T-cell (primary cell): Measurements from ENCODE around the gene MINDY4B. TPM values are rescaled to one million over a fixed set of nuclear protein-coding genes. Genes with fewer than 3 reads are reported as not detected.

Experiments used
- ATAC-seq, 4 experiments: fragments of 200-7000 bp in 3 of 4; fragments of 150-1000 bp in 1 of 4; cut with Tn5 transposase; replicated peaks in 1 of 4; 1 replicate in 3 of 4; 2 replicates in 1 of 4; pipeline ENCODE4 v1.10.0; 2021; ENCODE audit warnings: moderate library complexity in 3 of 4, mild to moderate bottlenecking in 2 of 4, moderate number of reproducible peaks in 1 of 4
- CTCF ChIA-PET, 2 donors: fragments of 300-600 bp; sonication (Branson Sonifier 250); formaldehyde crosslinking; loops; one replicate each; lab custom pipeline; 2022; ENCODE audit warnings: antibody characterized with exemption in 2 of 2; lab: Charles Lee
- POLR2A ChIA-PET, 2 donors: fragments of 300-600 bp; sonication (Branson Sonifier 250); formaldehyde crosslinking; loops; one replicate each; lab custom pipeline; 2022; ENCODE audit warnings: antibody characterized with exemption in 2 of 2; lab: Charles Lee
- DNase-seq, 35 experiments: peaks; one replicate each; pipeline versions ENCODE4 v3.0.0 to v3.0.0-alpha.2; 2013 to 2023
- H3K27ac ChIP-seq: one replicate; pipeline ENCODE4 v1.5.1; 2013; ENCODE audit warnings: low read length
- H3K27me3 ChIP-seq, 2 experiments: replicated peaks in 1 of 2; 1 replicate in 1 of 2; 2 replicates in 1 of 2; pipeline versions ENCODE4 v1.6.1 to v1.7.0; 2013; ENCODE audit warnings: low read length in 1 of 2, mixed read lengths in 1 of 2; ENCODE audit not compliant: control insufficient read depth in 2 of 2, insufficient read depth in 2 of 2; ENCODE audit errors: extremely low read depth in 1 of 2
- H3K36me3 ChIP-seq, 2 donors: 1 replicate in 1 of 2; 2 replicates in 1 of 2; pipeline versions ENCODE4 v1.6.1 to v1.7.0; 2013; ENCODE audit warnings: low read length in 1 of 2; ENCODE audit not compliant: control insufficient read depth in 2 of 2, insufficient read depth in 1 of 2; ENCODE audit errors: extremely low read depth in 1 of 2
- H3K4me1 ChIP-seq, 2 experiments: 1 replicate in 1 of 2; 2 replicates in 1 of 2; pipeline versions ENCODE4 v1.6.1 to v1.7.0; 2013; ENCODE audit warnings: low read length in 2 of 2, mixed read lengths in 1 of 2; ENCODE audit not compliant: insufficient read depth in 2 of 2, control insufficient read depth in 1 of 2; ENCODE audit errors: extremely low read depth in 1 of 2
- H3K4me3 ChIP-seq, 2 donors: 1 replicate in 1 of 2; 2 replicates in 1 of 2; pipeline versions ENCODE4 v1.5.1 to v1.7.0; 2013; ENCODE audit warnings: mild to moderate bottlenecking in 2 of 2, low read length in 1 of 2, moderate library complexity in 1 of 2; ENCODE audit not compliant: control insufficient read depth in 1 of 2; ENCODE audit errors: extremely low read depth in 1 of 2
- H3K9me3 ChIP-seq: 2 replicates; pipeline ENCODE4 v1.7.0; 2013
- H3K27ac Mint-ChIP-seq, 2 donors: one replicate each; pipeline ENCODE4 v1.8.0; 2020 to 2021; ENCODE audit warnings: mild to moderate bottlenecking in 2 of 2, mixed read lengths in 2 of 2
- H3K27me3 Mint-ChIP-seq, 2 donors: one replicate each; pipeline ENCODE4 v1.8.0; 2021 to 2022; ENCODE audit warnings: mixed read lengths in 2 of 2
- H3K36me3 Mint-ChIP-seq: one replicate; pipeline ENCODE4 v1.8.0; 2021; ENCODE audit warnings: mixed read lengths
- H3K4me1 Mint-ChIP-seq, 3 donors: one replicate each; pipeline ENCODE4 v1.8.0; 2020 to 2022; ENCODE audit warnings: mixed read lengths in 3 of 3, mild to moderate bottlenecking in 1 of 3
- H3K4me3 Mint-ChIP-seq, 3 donors: one replicate each; pipeline ENCODE4 v1.8.0; 2020 to 2022; ENCODE audit warnings: mild to moderate bottlenecking in 3 of 3, mixed read lengths in 3 of 3, moderate library complexity in 3 of 3
- H3K9me3 Mint-ChIP-seq, 3 donors: one replicate each; pipeline ENCODE4 v1.8.0; 2020 to 2022; ENCODE audit warnings: mixed read lengths in 3 of 3
- WGBS: methylation state at CpG from one replicate; pipeline ENCODE4 v1.1.5; 2013; ENCODE audit warnings: missing lambda C conversion rate; ENCODE audit not compliant: insufficient coverage; 5-methylcytosine and 5-hydroxymethylcytosine counted together
- total RNA-seq, 35 experiments: library from RNA in 6 of 35; stranded (reverse) in 6 of 35; fragments of 120-200 nt in 1 of 35; gene quantifications; one replicate each; pipeline versions ENCODE4 v1.2.1 to v1.2.4 and lab custom pipeline; 2013 to 2026

MINDY4B gene
- total RNA-seq, 5 donors from 2014 or later (not counting 1 experiment from before 2014, with no cell fraction given) = not detected

DNA sequence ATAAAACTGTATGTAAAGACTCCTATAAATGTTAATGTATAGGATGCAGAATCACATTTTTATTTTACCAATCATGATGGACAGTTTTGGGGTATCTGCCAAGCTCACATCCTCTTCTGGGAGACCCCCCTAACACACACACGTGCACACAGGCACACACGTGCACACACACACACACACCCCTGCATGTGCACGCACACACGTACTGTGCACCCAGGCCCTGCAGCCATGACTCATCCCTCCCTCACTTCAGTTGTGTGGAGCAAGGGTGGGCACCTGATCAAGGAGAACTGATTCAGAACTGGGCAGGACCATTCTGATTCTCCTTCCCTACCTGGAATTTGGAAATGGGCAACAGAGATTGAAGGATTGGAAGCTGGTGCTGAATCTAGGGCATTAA is 16.0 kb upstream of the MINDY4B start:
- ATAC-seq (no peak), DNase-seq (no peak)
- ChIA-PET POLR2A (interaction anchor here in 1 of 2 donors (0.7 kb wide), 1 partner anchor 218 kb away, joined by 5 read pairs; no protein-coding TSS in a partner anchor), CTCF (no interaction called here)
- H3K27me3 Mint-ChIP-seq = peaks cover 8 to 25% of the 10 kb centered on the region in 2 donors
- no peaks in the 10 kb centered on the region for H3K9me3 Mint-ChIP-seq
- Histone ChIP-seq H3K27ac (no peak overlapping the region), H3K9me3 (no peaks in the 10 kb centered on the region), H3K4me3 (no peak overlapping the region), H3K27me3 (peaks cover 0 to 20% of the 10 kb centered on the region in 2 experiments), H3K4me1 (peaks cover 0 to 5% of the 10 kb centered on the region in 2 experiments), H3K36me3 (no peaks in the 10 kb centered on the region)
- no CpG with 5 or more reads among the region's 4 CpGs for WGBS
- H3K4me3 Mint-ChIP-seq = no peak overlapping the region
- no peaks in the 10 kb centered on the region for H3K36me3 Mint-ChIP-seq
- H3K4me1 Mint-ChIP-seq = peaks cover 7 to 10% (median 7%) of the 10 kb centered on the region in 3 donors
- H3K27ac Mint-ChIP-seq = no peak overlapping the region

DNA sequence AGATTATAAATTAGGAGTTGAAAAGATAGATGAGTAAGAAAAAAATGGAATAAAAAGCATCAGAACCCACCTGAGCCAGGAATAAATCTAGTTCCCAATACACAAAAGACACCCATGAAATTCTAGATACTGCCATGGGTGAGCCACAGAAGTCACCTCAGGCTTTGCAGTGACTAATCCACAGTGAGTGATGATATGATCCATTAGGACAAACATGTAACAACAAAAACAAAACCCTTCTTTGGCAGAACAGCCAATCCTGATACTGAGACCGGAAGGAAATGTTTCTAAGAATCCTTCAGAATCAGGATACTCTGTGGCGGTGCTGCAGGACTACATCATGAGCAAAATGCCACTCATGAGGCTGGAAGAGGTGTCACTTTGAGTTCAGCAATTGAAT is 15.0 kb upstream of the MINDY4B start:
- Histone ChIP-seq H3K9me3 (no peaks in the 10 kb centered on the region), H3K4me1 (no peaks in the 10 kb centered on the region), H3K27ac (no peak overlapping the region), H3K36me3 (no peaks in the 10 kb centered on the region), H3K4me3 (no peak overlapping the region), H3K27me3 (peaks cover 0 to 12% of the 10 kb centered on the region in 2 experiments)
- peaks cover 4 to 19% of the 10 kb centered on the region in 2 donors for H3K27me3 Mint-ChIP-seq
- H3K9me3 Mint-ChIP-seq = no peaks in the 10 kb centered on the region
- WGBS = 79% methylated on average over 2 of the region's 2 CpGs
- peaks cover 0 to 2% (median 0%) of the 10 kb centered on the region in 3 donors for H3K4me1 Mint-ChIP-seq
- CTCF ChIA-PET = no interaction called here
- H3K36me3 Mint-ChIP-seq = no peaks in the 10 kb centered on the region
- H3K4me3 Mint-ChIP-seq = no peak overlapping the region
- no peak for DNase-seq
- ATAC-seq = no peak
- POLR2A ChIA-PET = no interaction called here
- no peak overlapping the region for H3K27ac Mint-ChIP-seq

DNA sequence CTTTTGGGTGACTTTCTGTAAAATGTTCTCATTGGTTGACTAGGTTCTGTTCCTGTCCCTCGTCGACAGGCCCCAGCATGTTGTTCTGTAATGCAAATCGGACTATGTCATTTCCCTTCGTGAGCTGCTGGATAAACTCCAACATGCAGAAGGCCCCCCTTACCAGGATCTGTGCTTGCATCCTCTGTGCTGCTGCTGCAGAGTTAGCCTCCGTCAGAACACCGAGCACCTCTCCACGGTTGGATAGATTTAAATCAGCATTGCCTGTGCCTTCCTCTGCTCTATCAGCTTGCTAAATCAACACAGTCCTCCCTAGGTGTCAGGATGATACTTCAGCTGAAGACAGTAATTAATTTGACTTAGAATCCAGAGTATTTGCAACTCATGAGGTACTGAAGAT is 12.7 kb upstream of the MINDY4B start:
- no peaks in the 10 kb centered on the region for H3K36me3 ChIP-seq
- H3K4me3 ChIP-seq = no peak overlapping the region
- DNase-seq = no peak
- CTCF ChIA-PET = no interaction called here
- Mint-ChIP-seq H3K36me3 (no peaks in the 10 kb centered on the region), H3K27me3 (peaks cover 4 to 17% of the 10 kb centered on the region in 2 donors), H3K4me1 (no peaks in the 10 kb centered on the region), H3K27ac (no peak overlapping the region), H3K4me3 (no peak overlapping the region), H3K9me3 (no peaks in the 10 kb centered on the region)
- peaks cover 0 to 13% of the 10 kb centered on the region in 2 experiments for H3K27me3 ChIP-seq
- no peaks in the 10 kb centered on the region for H3K9me3 ChIP-seq
- POLR2A ChIA-PET = no interaction called here
- 74% methylated on average over 7 of the region's 7 CpGs for WGBS
- H3K4me1 ChIP-seq = no peaks in the 10 kb centered on the region
- no peak overlapping the region for H3K27ac ChIP-seq
- ATAC-seq = no peak

DNA sequence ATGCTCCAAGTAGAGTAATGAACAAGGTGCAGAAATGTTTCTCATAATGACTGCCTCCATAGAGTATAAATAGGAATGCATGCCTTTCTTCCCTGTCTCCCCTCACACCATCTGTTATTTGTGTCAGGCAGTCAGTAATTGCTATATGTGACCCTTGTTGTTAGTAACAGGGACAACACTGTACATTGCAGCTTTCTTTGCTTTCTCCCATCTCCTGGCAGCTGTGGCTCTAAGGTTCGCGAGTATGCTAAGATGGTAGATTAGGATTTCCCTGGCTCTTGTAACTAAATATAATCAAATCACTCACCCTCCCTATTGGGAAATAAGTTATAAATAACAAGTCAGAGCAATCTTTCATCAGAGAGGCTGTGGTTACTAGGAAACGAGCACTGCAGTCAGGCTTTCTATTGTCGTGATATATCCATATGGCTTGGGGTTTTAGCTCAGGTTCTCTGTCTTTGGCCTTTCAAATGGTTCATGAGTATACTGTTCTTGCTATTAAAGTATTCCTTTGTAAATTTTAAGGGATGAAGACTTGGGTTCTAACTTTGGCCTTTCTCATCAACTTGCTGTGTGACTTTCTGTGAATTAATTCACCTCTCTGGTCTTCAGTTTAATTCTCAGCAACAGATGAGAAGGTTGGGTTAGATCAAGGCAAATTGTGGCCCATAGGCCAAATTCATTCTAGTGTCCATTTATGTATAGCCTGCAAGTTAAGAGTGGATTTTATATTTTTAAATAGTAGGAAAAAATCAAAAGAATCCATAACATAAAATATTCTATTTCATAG is 8.1 kb upstream of the MINDY4B start:
- Mint-ChIP-seq H3K27ac (no peak overlapping the region), H3K4me1 (no peaks in the 10 kb centered on the region), H3K27me3 (peaks cover 0 to 22% of the 10 kb centered on the region in 2 donors), H3K36me3 (no peaks in the 10 kb centered on the region), H3K4me3 (no peak overlapping the region), H3K9me3 (no peaks in the 10 kb centered on the region)
- H3K27ac ChIP-seq = no peak overlapping the region
- H3K27me3 ChIP-seq = peaks cover 0 to 12% of the 10 kb centered on the region in 2 experiments
- ChIA-PET POLR2A (interaction anchor here in 1 of 2 donors (0.6 kb wide), 1 partner anchor 40 kb away, joined by 3 read pairs; no protein-coding TSS in a partner anchor), CTCF (no interaction called here)
- H3K9me3 ChIP-seq = no peaks in the 10 kb centered on the region
- no peak for DNase-seq
- no peak for ATAC-seq
- no peaks in the 10 kb centered on the region for H3K4me1 ChIP-seq
- WGBS = no CpG with 5 or more reads among the region's 4 CpGs
- H3K4me3 ChIP-seq = no peak overlapping the region
- H3K36me3 ChIP-seq = no peaks in the 10 kb centered on the region

DNA sequence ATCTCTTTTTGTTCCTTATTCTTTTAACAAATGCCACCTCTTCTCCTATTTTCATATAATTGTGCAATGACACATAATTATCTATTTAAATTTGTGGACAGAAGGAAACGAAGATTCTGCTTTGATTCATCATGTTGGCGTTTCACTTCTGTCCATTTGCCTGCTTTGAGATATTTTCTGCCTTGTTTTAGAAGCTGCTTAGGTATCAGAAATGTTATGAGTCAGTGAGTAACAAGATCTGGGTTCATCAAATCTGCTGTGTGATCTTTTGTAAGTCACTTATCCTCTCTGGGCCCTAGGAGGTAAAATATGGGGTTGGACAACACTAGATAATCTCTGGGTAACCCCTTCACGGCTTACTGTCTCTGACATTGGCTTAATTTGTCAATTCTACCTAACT is 7.3 kb upstream of the MINDY4B start:
- Mint-ChIP-seq H3K4me3 (no peak overlapping the region), H3K4me1 (no peaks in the 10 kb centered on the region), H3K27me3 (peaks cover 3 to 20% of the 10 kb centered on the region in 2 donors), H3K27ac (no peak overlapping the region), H3K9me3 (no peaks in the 10 kb centered on the region), H3K36me3 (no peaks in the 10 kb centered on the region)
- CTCF ChIA-PET = no interaction called here
- POLR2A ChIA-PET = no interaction called here
- no peaks in the 10 kb centered on the region for H3K4me1 ChIP-seq
- no peaks in the 10 kb centered on the region for H3K9me3 ChIP-seq
- DNase-seq (no peak), ATAC-seq (no peak)
- no peak overlapping the region for H3K4me3 ChIP-seq
- no peaks in the 10 kb centered on the region for H3K36me3 ChIP-seq
- no peak overlapping the region for H3K27ac ChIP-seq
- 17% methylated on average over 1 of the region's 3 CpGs for WGBS
- peaks cover 0 to 12% of the 10 kb centered on the region in 2 experiments for H3K27me3 ChIP-seq

DNA sequence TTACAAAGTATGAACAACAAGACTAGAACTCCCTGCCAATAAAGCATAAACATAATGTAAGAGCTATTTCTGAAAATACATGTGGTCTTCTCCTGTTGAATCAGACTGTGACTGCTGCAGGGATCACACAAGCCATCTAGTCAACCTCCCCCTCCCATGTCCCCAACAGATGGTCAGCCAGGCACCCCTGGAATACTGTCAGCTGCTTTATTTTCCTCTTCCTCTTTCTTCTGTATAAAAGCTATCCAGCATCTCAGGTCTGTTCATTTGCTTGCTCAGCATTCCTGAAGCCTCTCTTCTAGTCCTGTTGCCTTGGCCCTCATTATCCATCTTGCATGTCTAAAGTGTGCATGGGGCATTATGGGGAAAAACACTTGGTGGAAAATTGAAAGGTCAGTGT is 6.5 kb upstream of the MINDY4B start:
- no peaks in the 10 kb centered on the region for H3K4me1 ChIP-seq
- H3K27me3 Mint-ChIP-seq = peaks cover 8 to 23% of the 10 kb centered on the region in 2 donors
- H3K27ac Mint-ChIP-seq = no peak overlapping the region
- CTCF ChIA-PET = no interaction called here
- H3K4me1 Mint-ChIP-seq = no peaks in the 10 kb centered on the region
- no peak for DNase-seq
- H3K4me3 ChIP-seq = no peak overlapping the region
- no peak overlapping the region for H3K4me3 Mint-ChIP-seq
- no peaks in the 10 kb centered on the region for H3K36me3 Mint-ChIP-seq
- H3K27ac ChIP-seq = no peak overlapping the region
- no peaks in the 10 kb centered on the region for H3K9me3 ChIP-seq
- POLR2A ChIA-PET = no interaction called here
- peaks cover 0 to 12% of the 10 kb centered on the region in 2 experiments for H3K27me3 ChIP-seq
- no peak for ATAC-seq
- H3K9me3 Mint-ChIP-seq = no peaks in the 10 kb centered on the region
- H3K36me3 ChIP-seq = no peaks in the 10 kb centered on the region
